Endothelial cell of umbilical vein (primary cell): ENCODE data around the gene FBXL17.

Experiments used
- FOS ChIP-seq: IDR thresholded peaks from 2 replicates; pipeline ENCODE4 v1.6.1; 2011; ENCODE audit warnings: mild to moderate bottlenecking, low read length, moderate library complexity, borderline replicate concordance; ENCODE audit not compliant: insufficient read depth
- GATA2 ChIP-seq: IDR thresholded peaks from 2 replicates; pipeline ENCODE4 v1.7.0; 2011; ENCODE audit warnings: low read depth, mild to moderate bottlenecking, moderate library complexity, mixed read lengths, low read length; ENCODE audit not compliant: insufficient read length, insufficient read depth
- JUN ChIP-seq: IDR thresholded peaks from 2 replicates; pipeline ENCODE4 v1.6.1; 2011; ENCODE audit warnings: borderline replicate concordance, low read depth; ENCODE audit not compliant: insufficient read length, insufficient read depth
- POLR2A ChIP-seq: IDR thresholded peaks from 2 replicates; pipeline ENCODE4 v1.6.1; 2012; ENCODE audit warnings: low read depth, mild to moderate bottlenecking, control low read depth, low read length
- POLR2AphosphoS5 ChIP-seq: IDR thresholded peaks from 2 replicates; pipeline ENCODE4 v1.6.1; 2012; ENCODE audit warnings: low read depth, mild to moderate bottlenecking, control low read depth, low read length, moderate library complexity; ENCODE audit not compliant: insufficient read depth
- TF ChIP-seq, protein P1 (sequence below), 2 donors: IDR thresholded peaks; 1 replicate in 1 of 2; 2 replicates in 1 of 2; pipeline ENCODE4 v1.5.1; 2011; ENCODE audit warnings: low read length in 2 of 2, mild to moderate bottlenecking in 2 of 2, moderate library complexity in 2 of 2, control low read depth in 1 of 2, inconsistent platforms in 1 of 2, low read depth in 1 of 2; ENCODE audit not compliant: insufficient read depth in 1 of 2; ENCODE audit errors: extremely low read depth in 1 of 2
- TF ChIP-seq, protein P2 (sequence below): IDR thresholded peaks from 2 replicates; pipeline ENCODE4 v1.6.1; 2011; ENCODE audit not compliant: insufficient read depth, insufficient read length

DNA sequence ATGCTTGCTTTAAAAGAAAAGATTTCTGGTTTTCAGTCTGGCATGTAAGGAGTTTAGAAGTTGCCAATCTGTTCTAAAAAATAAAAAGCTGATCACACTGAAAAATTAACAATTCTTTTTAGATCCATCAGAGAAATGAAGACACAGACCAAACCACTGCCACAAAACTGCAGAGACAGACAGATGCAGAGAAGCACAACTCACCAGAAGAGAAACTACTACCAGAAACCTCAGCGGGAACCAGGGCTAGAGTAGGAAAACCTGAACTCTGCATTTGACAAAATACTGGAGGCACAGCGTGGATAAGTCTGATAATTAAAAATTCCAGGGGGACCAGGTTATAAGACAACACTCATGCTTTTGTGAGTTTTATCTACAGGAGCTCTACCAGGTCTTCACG is 28.8 kb downstream of the FBXL17 start:
- TF ChIP-seq, protein P1, sequence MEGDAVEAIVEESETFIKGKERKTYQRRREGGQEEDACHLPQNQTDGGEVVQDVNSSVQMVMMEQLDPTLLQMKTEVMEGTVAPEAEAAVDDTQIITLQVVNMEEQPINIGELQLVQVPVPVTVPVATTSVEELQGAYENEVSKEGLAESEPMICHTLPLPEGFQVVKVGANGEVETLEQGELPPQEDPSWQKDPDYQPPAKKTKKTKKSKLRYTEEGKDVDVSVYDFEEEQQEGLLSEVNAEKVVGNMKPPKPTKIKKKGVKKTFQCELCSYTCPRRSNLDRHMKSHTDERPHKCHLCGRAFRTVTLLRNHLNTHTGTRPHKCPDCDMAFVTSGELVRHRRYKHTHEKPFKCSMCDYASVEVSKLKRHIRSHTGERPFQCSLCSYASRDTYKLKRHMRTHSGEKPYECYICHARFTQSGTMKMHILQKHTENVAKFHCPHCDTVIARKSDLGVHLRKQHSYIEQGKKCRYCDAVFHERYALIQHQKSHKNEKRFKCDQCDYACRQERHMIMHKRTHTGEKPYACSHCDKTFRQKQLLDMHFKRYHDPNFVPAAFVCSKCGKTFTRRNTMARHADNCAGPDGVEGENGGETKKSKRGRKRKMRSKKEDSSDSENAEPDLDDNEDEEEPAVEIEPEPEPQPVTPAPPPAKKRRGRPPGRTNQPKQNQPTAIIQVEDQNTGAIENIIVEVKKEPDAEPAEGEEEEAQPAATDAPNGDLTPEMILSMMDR (IDR thresholded peaks at IDR 0.05; ENCODE audit: extremely low read depth in 1 of 2, insufficient read depth in 1 of 2, low read depth in 1 of 2, low read length in 2 of 2) = no peak
- TF ChIP-seq FOS (no peak), POLR2AphosphoS5 (no peak), POLR2A (no peak), GATA2 (no peak), JUN (no peak)
- TF ChIP-seq, protein P2, sequence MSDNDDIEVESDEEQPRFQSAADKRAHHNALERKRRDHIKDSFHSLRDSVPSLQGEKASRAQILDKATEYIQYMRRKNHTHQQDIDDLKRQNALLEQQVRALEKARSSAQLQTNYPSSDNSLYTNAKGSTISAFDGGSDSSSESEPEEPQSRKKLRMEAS = no peak
